H1 (cell line): ENCODE data around the gene SLC1A4. TPM values are rescaled to one million over a fixed set of nuclear protein-coding genes. Genes with fewer than 3 reads are reported as not detected.

Experiments used
- CTCF ChIA-PET: fragments of 300-600 bp; sonication (Branson Sonifier 250); formaldehyde crosslinking; loops from one replicate; lab custom pipeline; 2021; ENCODE audit not compliant: partially characterized antibody; lab: Charles Lee
- POLR2A ChIA-PET: fragments of 300-600 bp; sonication (Branson Sonifier 250); formaldehyde crosslinking; loops from one replicate; lab custom pipeline; 2021; ENCODE audit warnings: inconsistent platforms; ENCODE audit not compliant: partially characterized antibody; lab: Charles Lee
- DNase-seq, 2 experiments: peaks; one replicate each; pipeline versions ENCODE4 v3.0.0 to v3.0.0-alpha.2; 2010 to 2022; ENCODE audit warnings: low spot score in 2 of 2, low read depth in 1 of 2, mixed read lengths in 1 of 2
- FAIRE-seq: peaks from 2 replicates; lab custom pipeline; 2011; peaks lifted over from hg19 to GRCh38; lab: Jason Lieb, UNC
- H2AFZ ChIP-seq: 2 replicates; pipeline ENCODE4 v1.8.1; 2012; ENCODE audit warnings: low read length, inconsistent platforms
- H2AK5ac ChIP-seq: 2 replicates; pipeline ENCODE4 v1.6.1; 2013; ENCODE audit warnings: low read depth, low read length
- H2BK120ac ChIP-seq: replicated peaks from 2 replicates; pipeline ENCODE3; 2013; ENCODE audit warnings: low read depth, low read length, inconsistent platforms
- H2BK12ac ChIP-seq: 2 replicates; pipeline ENCODE4 v1.6.1; 2013; ENCODE audit warnings: low read depth, low read length
- H2BK15ac ChIP-seq: 2 replicates; pipeline ENCODE4 v1.6.1; 2013; ENCODE audit warnings: low read length
- H2BK20ac ChIP-seq: 2 replicates; pipeline ENCODE4 v1.6.1; 2013; ENCODE audit warnings: low read length
- H2BK5ac ChIP-seq: 2 replicates; pipeline ENCODE4 v1.6.1; 2013; ENCODE audit warnings: low read depth, low read length
- H3K14ac ChIP-seq: 2 replicates; pipeline ENCODE4 v1.6.1; 2013; ENCODE audit warnings: inconsistent platforms; ENCODE audit not compliant: insufficient read length
- H3K18ac ChIP-seq: 2 replicates; pipeline ENCODE4 v1.6.1; 2013; ENCODE audit warnings: low read length; ENCODE audit errors: extremely low read depth
- H3K23ac ChIP-seq: 2 replicates; pipeline ENCODE4 v1.6.1; 2013; ENCODE audit warnings: inconsistent platforms; ENCODE audit not compliant: insufficient read length
- H3K23me2 ChIP-seq: 2 replicates; pipeline ENCODE4 v1.6.1; 2013; ENCODE audit warnings: low read depth, low read length
- H3K27ac ChIP-seq: 2 replicates; pipeline ENCODE4 v1.6.1; 2011; ENCODE audit warnings: low read depth, low read length, inconsistent platforms
- H3K27me3 ChIP-seq, 4 experiments: replicated peaks in 1 of 4; 1 replicate in 1 of 4; 2 replicates in 3 of 4; pipeline versions ENCODE4 v1.6.1 to v1.8.1; 2011 to 2013; ENCODE audit warnings: low read length in 3 of 4, mild to moderate bottlenecking in 3 of 4, inconsistent platforms in 2 of 4, mixed read lengths in 2 of 4, moderate library complexity in 1 of 4; ENCODE audit not compliant: control insufficient read depth in 3 of 4, insufficient read depth in 3 of 4; ENCODE audit errors: extremely low read depth in 1 of 4
- H3K36me3 ChIP-seq, 4 experiments: 2 replicates each; pipeline versions ENCODE4 v1.6.1 to v1.8.1; 2011 to 2013; ENCODE audit warnings: mild to moderate bottlenecking in 4 of 4, low read length in 3 of 4, moderate library complexity in 2 of 4, control low read depth in 1 of 4, inconsistent platforms in 1 of 4; ENCODE audit not compliant: insufficient read depth in 4 of 4, control insufficient read depth in 2 of 4
- H3K4ac ChIP-seq: replicated peaks from 2 replicates; pipeline ENCODE3; 2013; ENCODE audit warnings: low read length, low read depth, mixed read lengths, inconsistent platforms; ENCODE audit not compliant: insufficient read length
- H3K4me1 ChIP-seq, 4 experiments: replicated peaks in 1 of 4; 1 replicate in 1 of 4; 2 replicates in 3 of 4; pipeline versions ENCODE4 v1.6.1 to v1.8.1; 2011 to 2013; ENCODE audit warnings: low read length in 3 of 4, inconsistent platforms in 2 of 4, mixed read lengths in 1 of 4; ENCODE audit not compliant: insufficient read depth in 4 of 4, control insufficient read depth in 3 of 4
- H3K4me2 ChIP-seq, 2 experiments: 2 replicates each; pipeline versions ENCODE4 v1.6.1 to v1.8.1; 2011 to 2013; ENCODE audit warnings: low read depth in 2 of 2, low read length in 2 of 2, control low read depth in 1 of 2, inconsistent platforms in 1 of 2, mild to moderate bottlenecking in 1 of 2; ENCODE audit not compliant: insufficient read depth in 1 of 2
- H3K4me3 ChIP-seq, 4 experiments: fragments of 200-600, 300-600 bp in 1 of 4; sonication (generic), shearing (Covaris generic), sonication (Bioruptor Twin) in 1 of 4; 2 replicates each; pipeline versions ENCODE4 v1.5.1 to v1.8.1; 2011 to 2016; ENCODE audit warnings: low read length in 4 of 4, low read depth in 3 of 4, control low read depth in 2 of 4, inconsistent platforms in 2 of 4, mild to moderate bottlenecking in 2 of 4, mixed read lengths in 1 of 4, moderate library complexity in 1 of 4; ENCODE audit not compliant: insufficient read depth in 2 of 4; ENCODE audit errors: extremely low read depth in 1 of 4
- H3K56ac ChIP-seq: replicated peaks from 2 replicates; pipeline ENCODE3; 2013; ENCODE audit warnings: low read depth, mild to moderate bottlenecking, mixed read lengths, low read length, inconsistent platforms; ENCODE audit not compliant: insufficient read length
- H3K79me1 ChIP-seq: 2 replicates; pipeline ENCODE4 v1.6.1; 2013; ENCODE audit warnings: low read depth, low read length, control low read depth
- H3K79me2 ChIP-seq, 2 experiments: 2 replicates each; pipeline versions ENCODE4 v1.6.1 to v1.8.1; 2012 to 2013; ENCODE audit warnings: low read length in 2 of 2, mild to moderate bottlenecking in 2 of 2, inconsistent platforms in 1 of 2; ENCODE audit not compliant: insufficient read depth in 2 of 2, control insufficient read depth in 1 of 2
- H3K9ac ChIP-seq, 4 experiments: replicated peaks in 1 of 4; 1 replicate in 1 of 4; 2 replicates in 3 of 4; pipeline versions ENCODE4 v1.6.1 to v1.8.1; 2011 to 2013; ENCODE audit warnings: low read depth in 3 of 4, low read length in 3 of 4, control low read depth in 2 of 4, mild to moderate bottlenecking in 2 of 4, moderate library complexity in 2 of 4, inconsistent platforms in 1 of 4; ENCODE audit errors: extremely low read depth in 1 of 4
- H3K9me3 ChIP-seq, 2 experiments: 2 replicates each; pipeline versions ENCODE4 v1.6.1 to v1.8.1; 2012 to 2013; ENCODE audit warnings: mild to moderate bottlenecking in 2 of 2, moderate library complexity in 2 of 2, control low read depth in 1 of 2, inconsistent platforms in 1 of 2, low read depth in 1 of 2, low read length in 1 of 2, mixed read lengths in 1 of 2; ENCODE audit not compliant: insufficient read depth in 2 of 2
- H4K20me1 ChIP-seq, 2 experiments: replicated peaks in 1 of 2; 2 replicates each; pipeline versions ENCODE3 to v1.8.1; 2011 to 2013; ENCODE audit warnings: inconsistent platforms in 2 of 2, low read length in 2 of 2, mild to moderate bottlenecking in 1 of 2; ENCODE audit not compliant: insufficient read depth in 2 of 2, control insufficient read depth in 1 of 2
- H4K5ac ChIP-seq: 2 replicates; pipeline ENCODE4 v1.6.1; 2013; ENCODE audit warnings: low read length, low read depth, mixed read lengths, inconsistent platforms; ENCODE audit not compliant: insufficient read length
- H4K8ac ChIP-seq: 2 replicates; pipeline ENCODE4 v1.8.0; 2013; ENCODE audit warnings: mild to moderate bottlenecking, moderate library complexity, low read length, inconsistent platforms; ENCODE audit not compliant: insufficient read depth; ENCODE audit errors: extremely low read depth
- H4K91ac ChIP-seq: replicated peaks from 2 replicates; pipeline ENCODE3; 2013; ENCODE audit warnings: low read length, mixed read lengths, inconsistent platforms; ENCODE audit not compliant: insufficient read length
- ASH2L ChIP-seq: fragments of 200-600, 300-600 bp; sonication (generic); IDR thresholded peaks from one replicate; pipeline ENCODE4 v1.7.1; 2017; ENCODE audit warnings: low read length
- CTCF ChIP-seq, 3 experiments: IDR thresholded peaks; 1 replicate in 2 of 3; 2 replicates in 1 of 3; pipeline versions ENCODE4 v1.5.1 to v1.6.1; 2011; ENCODE audit warnings: low read length in 3 of 3, mild to moderate bottlenecking in 3 of 3, inconsistent platforms in 2 of 3, low read depth in 1 of 3, moderate library complexity in 1 of 3; ENCODE audit not compliant: insufficient read depth in 1 of 3; ENCODE audit errors: control extremely low read depth in 1 of 3
- EGR1 ChIP-seq: IDR thresholded peaks from 2 replicates; pipeline ENCODE4 v1.6.1; 2011; ENCODE audit warnings: low read depth, low read length, borderline replicate concordance
- RAD21 ChIP-seq, 2 experiments: IDR thresholded peaks in 1 of 2; conservative IDR thresholded peaks in 1 of 2; 2 replicates each; pipeline ENCODE4 v1.6.1; 2011; ENCODE audit warnings: low read depth in 2 of 2, low read length in 2 of 2, improper control_type of control experiment in 1 of 2, inconsistent platforms in 1 of 2, mild to moderate bottlenecking in 1 of 2, moderate library complexity in 1 of 2
- SAP30 ChIP-seq: fragments of 300-600 bp; sonication (generic); IDR thresholded peaks from 2 replicates; pipeline ENCODE4 v1.7.1; 2012; ENCODE audit warnings: low read length, moderate library complexity, mild to moderate bottlenecking, inconsistent platforms; ENCODE audit not compliant: insufficient read depth, insufficient replicate concordance
- TBP ChIP-seq: IDR thresholded peaks from 2 replicates; pipeline ENCODE4 v1.6.1; 2011; ENCODE audit warnings: low read depth, low read length, improper control_type of control experiment
- WGBS, 2 experiments: shearing (Covaris generic) in 1 of 2; methylation state at CpG; one replicate each; pipeline versions ENCODE4 v1.1.6 to v1.1.7; 2013 to 2015; ENCODE audit warnings: low lambda C conversion rate in 2 of 2, mixed read lengths in 2 of 2, inconsistent platforms in 1 of 2, low coverage in 1 of 2, missing lambda C conversion rate in 1 of 2; ENCODE audit not compliant: insufficient replicate concordance in 2 of 2, insufficient coverage in 1 of 2, insufficient read length in 1 of 2; ENCODE audit errors: extremely low coverage in 1 of 2, missing lambda C conversion rate in 1 of 2; 5-methylcytosine and 5-hydroxymethylcytosine counted together
- polyA plus RNA-seq, 7 experiments: library from polyadenylated mRNA; depleted of rRNA in 3 of 7; stranded (reverse) in 5 of 7; unstranded in 2 of 7; fragments of >200 nt in 5 of 7; fragments of 200-250 nt in 2 of 7; gene quantifications; 1 replicate in 5 of 7; 2 replicates in 1 of 7; 4 replicates in 1 of 7; pipeline versions ENCODE4 v1.2.1 to v1.2.3, GENCODE V29; 2011 to 2013; ENCODE audit warnings: missing spikeins in 2 of 7, mixed read lengths in 2 of 7
- total RNA-seq: library from RNA; stranded (reverse); fragmentation: NEBNext Ultra II Directional; extraction: Animal tissue kit (Norgen Biotek cat#: 25700); gene quantifications from 2 replicates; pipeline ENCODE4 v1.2.1, GENCODE V29; 2021
- TF ChIP-seq, protein P1 (sequence below): IDR thresholded peaks from 2 replicates; pipeline ENCODE4 v1.6.1; 2012; ENCODE audit warnings: low read length, inconsistent platforms

SLC1A4 gene
- total and polyA plus RNA-seq, 2 of the 8 experiments (the other 6 are each of a cell fraction or from before 2014, with no cell fraction given) = 0.44 to 0.86 TPM

DNA sequence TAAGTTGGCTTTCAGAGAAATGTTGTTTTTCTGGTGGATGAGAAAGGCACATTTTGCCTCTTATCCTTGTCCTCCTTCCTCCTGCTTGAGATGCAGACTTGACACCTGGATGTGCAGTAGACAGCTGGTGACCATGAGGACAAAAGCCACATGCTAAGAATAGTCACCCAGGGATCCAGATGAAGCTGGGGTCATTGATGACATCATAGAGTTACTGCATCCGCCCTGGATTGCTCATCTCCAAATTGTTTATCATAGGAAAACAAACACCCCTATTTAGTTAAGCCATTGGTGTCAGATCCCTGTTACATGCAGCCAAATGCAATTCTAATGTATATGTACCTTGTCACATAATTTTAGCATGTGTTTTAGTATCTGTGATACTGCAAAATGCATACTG, 16.3 kb upstream of the SLC1A4 start:
- Histone ChIP-seq H2AK5ac (no peak overlapping the region), H3K18ac (no peak overlapping the region), H3K27me3 (no peaks in the 10 kb centered on the region), H3K9me3 (no peaks in the 10 kb centered on the region), H2AFZ (no peak overlapping the region), H2BK20ac (no peak overlapping the region), H3K9ac (no peak overlapping the region), H3K4me2 (no peak overlapping the region), H2BK5ac (no peak overlapping the region), H3K56ac (no peak overlapping the region), H2BK120ac (no peak overlapping the region), H2BK12ac (no peak overlapping the region), H3K36me3 (no peaks in the 10 kb centered on the region), H4K20me1 (peaks cover 0 to 2% of the 10 kb centered on the region in 2 experiments), H4K8ac (no peak overlapping the region), H4K5ac (no peak overlapping the region), H3K4me3 (no peak overlapping the region), H3K27ac (no peak overlapping the region), H3K4ac (no peak overlapping the region), H3K23me2 (no peaks in the 10 kb centered on the region), H3K14ac (no peak overlapping the region), H2BK15ac (no peak overlapping the region), H3K23ac (no peak overlapping the region), H4K91ac (no peak overlapping the region), H3K4me1 (no peaks in the 10 kb centered on the region; a peak in 2 of 7 replicates), H3K79me2 (no peaks in the 10 kb centered on the region), H3K79me1 (no peaks in the 10 kb centered on the region)
- DNase-seq = no peak
- CTCF ChIA-PET = interaction anchor here (0.6 to 1.5 kb wide), 5 partner anchors 9 to 56 kb away, joined by 3 to 8 read pairs (median 3); no protein-coding TSS in a partner anchor
- POLR2A ChIA-PET = interaction anchor here (1.3 kb wide), 1 partner anchor 10 kb away, joined by 3 read pairs; no protein-coding TSS in a partner anchor
- WGBS, 2 experiments = 82% methylated on average over 1 of the region's 1 CpG; no CpG with 5 or more reads in 1 of the 2 experiments
- no peak for FAIRE-seq
- TF ChIP-seq, protein P1, sequence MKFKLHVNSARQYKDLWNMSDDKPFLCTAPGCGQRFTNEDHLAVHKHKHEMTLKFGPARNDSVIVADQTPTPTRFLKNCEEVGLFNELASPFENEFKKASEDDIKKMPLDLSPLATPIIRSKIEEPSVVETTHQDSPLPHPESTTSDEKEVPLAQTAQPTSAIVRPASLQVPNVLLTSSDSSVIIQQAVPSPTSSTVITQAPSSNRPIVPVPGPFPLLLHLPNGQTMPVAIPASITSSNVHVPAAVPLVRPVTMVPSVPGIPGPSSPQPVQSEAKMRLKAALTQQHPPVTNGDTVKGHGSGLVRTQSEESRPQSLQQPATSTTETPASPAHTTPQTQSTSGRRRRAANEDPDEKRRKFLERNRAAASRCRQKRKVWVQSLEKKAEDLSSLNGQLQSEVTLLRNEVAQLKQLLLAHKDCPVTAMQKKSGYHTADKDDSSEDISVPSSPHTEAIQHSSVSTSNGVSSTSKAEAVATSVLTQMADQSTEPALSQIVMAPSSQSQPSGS = no peak
- TF ChIP-seq SAP30 = no peak
- no peak for TF ChIP-seq CTCF (IDR thresholded peaks at IDR 0.05; ENCODE audit: control extremely low read depth in 1 of 3, insufficient read depth in 1 of 3, low read depth in 1 of 3, low read length in 3 of 3)
- TF ChIP-seq ASH2L = no peak
- no peak for TF ChIP-seq EGR1
- no peak for TF ChIP-seq RAD21 (IDR thresholded peaks at IDR 0.05 in 1 of 2, conservative IDR thresholded peaks at IDR 0.05 in 1 of 2; ENCODE audit: low read depth in 2 of 2, low read length in 2 of 2)
- TF ChIP-seq TBP = no peak
